HEK293 (cell line): ENCODE results near the gene RWDD1.

Source experiments
- CTCF ChIA-PET: fragments of 350-600 bp; formaldehyde crosslinking; extraction: SDS; loops from one replicate; lab custom pipeline; 2021; ENCODE audit warnings: antibody characterized with exemption; lab: Yijun Ruan, JAX
- POLR2A ChIA-PET: fragments of 300-600 bp; formaldehyde crosslinking; extraction: SDS; loops from one replicate; lab custom pipeline; 2020; ENCODE audit warnings: antibody characterized with exemption, inconsistent platforms; lab: Yijun Ruan, JAX
- H3K27ac ChIP-seq: fragments of 200-500 bp; sonication (Bioruptor generic); 2 replicates; pipeline ENCODE4 v1.5.1; 2014; ENCODE audit warnings: low read depth, low read length, control low read depth, inconsistent platforms; ENCODE audit errors: extremely low read depth
- H3K36me3 ChIP-seq, 2 experiments: fragments of 200-500 bp in 1 of 2; sonication (Bioruptor generic) in 1 of 2; 1 replicate in 1 of 2; 2 replicates in 1 of 2; pipeline ENCODE4 v1.5.1; 2014 to 2017; ENCODE audit warnings: inconsistent platforms in 2 of 2, low read length in 2 of 2; ENCODE audit not compliant: control insufficient read depth in 2 of 2, insufficient read depth in 1 of 2
- H3K4me1 ChIP-seq: fragments of 200-500 bp; sonication (Bioruptor generic); 2 replicates; pipeline ENCODE4 v1.5.1; 2014; ENCODE audit warnings: mild to moderate bottlenecking, low read length, inconsistent platforms; ENCODE audit not compliant: control insufficient read depth, insufficient read depth
- H3K4me3 ChIP-seq: 2 replicates; pipeline ENCODE4 v1.5.1; 2011; ENCODE audit warnings: low read depth, mild to moderate bottlenecking, control low read depth, low read length, moderate library complexity
- H3K9me3 ChIP-seq: fragments of 200-500 bp; sonication (Bioruptor generic); 2 replicates; pipeline ENCODE4 v1.5.1; 2014; ENCODE audit warnings: low read depth, low read length, inconsistent platforms; ENCODE audit not compliant: control insufficient read depth, insufficient read depth
- GLI2 ChIP-seq: fragments of 450-650 bp; formaldehyde crosslinking; IDR thresholded peaks from 2 replicates; pipeline ENCODE4; 2017; ENCODE audit warnings: missing biosample characterization, missing genetic modification characterization, low read depth, borderline replicate concordance
- KLF16 ChIP-seq: fragments of 450-650 bp; formaldehyde crosslinking; IDR thresholded peaks from 2 replicates; pipeline ENCODE4 v1.5.1; 2017; ENCODE audit warnings: missing biosample characterization, missing genetic modification characterization
- KLF17 ChIP-seq: fragments of 450-650 bp; formaldehyde crosslinking; IDR thresholded peaks from 2 replicates; pipeline ENCODE4 v1.5.1; 2016; ENCODE audit warnings: missing biosample characterization, missing genetic modification characterization
- SP7 ChIP-seq: fragments of 450-650 bp; formaldehyde crosslinking; IDR thresholded peaks from 2 replicates; pipeline ENCODE4 v1.5.1; 2016; ENCODE audit warnings: missing biosample characterization, missing genetic modification characterization
- TCF7L2 ChIP-seq: IDR thresholded peaks from 2 replicates; pipeline ENCODE4 v1.6.1; 2011; ENCODE audit warnings: low read depth, mild to moderate bottlenecking, inconsistent platforms, low read length, moderate library complexity, borderline replicate concordance
- ZBTB6 ChIP-seq: fragments of 450-650 bp; formaldehyde crosslinking; IDR thresholded peaks from 2 replicates; pipeline ENCODE4 v1.5.1; 2017; ENCODE audit warnings: missing biosample characterization, missing genetic modification characterization
- ZNF112 ChIP-seq: fragments of 450-650 bp; formaldehyde crosslinking; IDR thresholded peaks from 2 replicates; pipeline ENCODE4 v1.5.0; 2017; ENCODE audit warnings: missing biosample characterization, missing genetic modification characterization
- ZNF114 ChIP-seq: fragments of 450-650 bp; formaldehyde crosslinking; IDR thresholded peaks from 2 replicates; pipeline ENCODE4 v1.5.0; 2017; ENCODE audit warnings: missing biosample characterization, missing genetic modification characterization
- ZNF157 ChIP-seq: fragments of 450-650 bp; formaldehyde crosslinking; IDR thresholded peaks from 2 replicates; pipeline ENCODE4 v1.5.1; 2016; ENCODE audit warnings: missing biosample characterization, missing genetic modification characterization
- ZNF175 ChIP-seq: fragments of 450-650 bp; formaldehyde crosslinking; IDR thresholded peaks from 2 replicates; pipeline ENCODE4 v1.5.1; 2016; ENCODE audit warnings: missing biosample characterization, missing genetic modification characterization
- ZNF24 ChIP-seq: fragments of 450-650 bp; formaldehyde crosslinking; IDR thresholded peaks from 2 replicates; pipeline ENCODE4 v1.5.1; 2016; ENCODE audit warnings: missing biosample characterization, missing genetic modification characterization
- ZNF280C ChIP-seq: fragments of 450-650 bp; formaldehyde crosslinking; IDR thresholded peaks from 2 replicates; pipeline ENCODE4 v1.5.1; 2016; ENCODE audit warnings: missing biosample characterization, missing genetic modification characterization
- ZNF366 ChIP-seq: fragments of 450-650 bp; formaldehyde crosslinking; conservative IDR thresholded peaks from 2 replicates; pipeline ENCODE4 v1.5.1; 2016; ENCODE audit warnings: missing biosample characterization, missing genetic modification characterization
- ZNF394 ChIP-seq: fragments of 450-650 bp; formaldehyde crosslinking; IDR thresholded peaks from 2 replicates; pipeline ENCODE4 v1.5.1; 2016; ENCODE audit warnings: missing biosample characterization, missing genetic modification characterization, mild to moderate bottlenecking, moderate library complexity, borderline replicate concordance
- ZNF529 ChIP-seq: fragments of 450-650 bp; formaldehyde crosslinking; IDR thresholded peaks from 2 replicates; pipeline ENCODE4 v1.5.1; 2017; ENCODE audit warnings: missing genetic modification characterization, missing biosample characterization; ENCODE audit not compliant: insufficient replicate concordance
- ZNF548 ChIP-seq: fragments of 450-650 bp; formaldehyde crosslinking; IDR thresholded peaks from 2 replicates; pipeline ENCODE4 v1.5.1; 2016; ENCODE audit warnings: missing biosample characterization, missing genetic modification characterization
- ZNF585B ChIP-seq: fragments of 450-650 bp; formaldehyde crosslinking; IDR thresholded peaks from 2 replicates; pipeline ENCODE4 v1.5.1; 2016; ENCODE audit warnings: missing biosample characterization, missing genetic modification characterization
- ZNF596 ChIP-seq: fragments of 450-650 bp; IDR thresholded peaks from 2 replicates; pipeline ENCODE4 v1.5.0; 2018; ENCODE audit warnings: missing biosample characterization, mild to moderate bottlenecking, missing genetic modification characterization, moderate library complexity
- ZNF677 ChIP-seq: fragments of 450-650 bp; IDR thresholded peaks from 2 replicates; pipeline ENCODE4 v1.5.0; 2018; ENCODE audit warnings: missing biosample characterization, mild to moderate bottlenecking, missing genetic modification characterization, moderate library complexity
- ZSCAN30 ChIP-seq: fragments of 450-650 bp; IDR thresholded peaks from 2 replicates; pipeline ENCODE4 v1.5.1; 2018; ENCODE audit warnings: missing biosample characterization, mild to moderate bottlenecking, missing genetic modification characterization, moderate library complexity
- ZSCAN5A ChIP-seq: fragments of 450-650 bp; formaldehyde crosslinking; IDR thresholded peaks from 2 replicates; pipeline ENCODE4 v1.5.1; 2016; ENCODE audit warnings: missing biosample characterization, missing genetic modification characterization

RWDD1 gene

GRCh38 chr6:116561377-116562018, 9.8 kb upstream of the RWDD1 start (continued):
- TF ChIP-seq ZSCAN5A = no peak
- TF ChIP-seq ZNF529 = no peak
- no peak for TF ChIP-seq ZNF585B (tag by site-specific recombination)
- no peak for TF ChIP-seq ZNF596 (tag by site-specific recombination)

GRCh38 chr6:116562019-116562403, 9.3 kb upstream of the RWDD1 start:
- Histone ChIP-seq H3K27ac (no peak overlapping the region), H3K36me3 (no peaks in the 10 kb centered on the region), H3K9me3 (no peaks in the 10 kb centered on the region), H3K4me1 (peaks cover 4% of the 10 kb centered on the region; the same call in 1 of the 2 replicates), H3K4me3 (no peak overlapping the region)
- POLR2A ChIA-PET = interaction anchor here (0.9 kb wide), 1 partner anchor 9 kb away, joined by 4 read pairs; no protein-coding TSS in a partner anchor
- CTCF ChIA-PET = interaction anchor here (0.6 to 7.0 kb wide), 16 partner anchors 8 to 345 kb away, joined by 3 to 159 read pairs (median 8); partner anchors contain the start of genes CALHM4 and RWDD1
- TF ChIP-seq ZNF157 (tag by site-specific recombination) (no peak), KLF16 (no peak), ZBTB6 (tag by site-specific recombination) (no peak), ZNF394 (tag by site-specific recombination) (no peak), SP7 (tag by site-specific recombination) (no peak), ZNF175 (tag by site-specific recombination) (no peak), ZNF24 (tag by site-specific recombination) (no peak), GLI2 (tag by site-specific recombination) (no peak), ZNF114 (no peak), ZNF548 (no peak), ZNF280C (tag by site-specific recombination) (no peak), ZNF677 (tag by site-specific recombination) (no peak), ZSCAN30 (tag by site-specific recombination) (no peak), ZNF112 (no peak)

GRCh38 chr6:116562614-116563013, 8.7 kb upstream of the RWDD1 start:
- peaks cover 4% of the 10 kb centered on the region; the same call in 1 of the 2 replicates for H3K4me1 ChIP-seq
- H3K27ac ChIP-seq = no peak overlapping the region
- no peaks in the 10 kb centered on the region for H3K36me3 ChIP-seq
- no peak overlapping the region for H3K4me3 ChIP-seq
- TF ChIP-seq ZNF366 (tag by site-specific recombination) (no peak), TCF7L2 (no peak), KLF17 (tag by site-specific recombination) (no peak)
- CTCF ChIA-PET = interaction anchor here (0.6 to 7.0 kb wide), 23 partner anchors 8 to 404 kb away, joined by 3 to 159 read pairs (median 5); partner anchors contain the start of genes CALHM4, CALHM5 and RWDD1
- POLR2A ChIA-PET = interaction anchor here (0.9 kb wide), 1 partner anchor 8 kb away, joined by 4 read pairs; no protein-coding TSS in a partner anchor
- H3K9me3 ChIP-seq = no peaks in the 10 kb centered on the region
